Measurements from ENCODE around the gene MERTK.
"Not testable (repeated sequence)": the region's sequence is repeated elsewhere in the genome, so short reads cannot be mapped to it uniquely, and the experiment has no call there.

MERTK gene

GRCh38 chr2:111911295-111911977, 13.0 kb downstream of the MERTK start:
- not testable (repeated sequence) for H3K9me3 ChIP-seq (ENCODE audit: control insufficient read depth, insufficient read depth, low read length); H3K4me1 ChIP-seq (ENCODE audit: control insufficient read depth, insufficient read depth, low read length); H3K4me3 ChIP-seq (ENCODE audit: low read depth, low read length); H3K9ac ChIP-seq (ENCODE audit: low read depth, low read length); H3K36me3 ChIP-seq (ENCODE audit: control insufficient read depth, insufficient read depth, low read length); H3K27me3 ChIP-seq (ENCODE audit: control insufficient read depth, insufficient read depth, low read length)

- H3K9ac ChIP-seq (ENCODE audit: low read depth, low read length) = no peak overlapping the region
- H3K36me3 ChIP-seq (ENCODE audit: control insufficient read depth, insufficient read depth, low read length) = no peaks in the 10 kb centered on the region
- no peaks in the 10 kb centered on the region for H3K9me3 ChIP-seq (ENCODE audit: control insufficient read depth, insufficient read depth, low read length)
- H3K4me1 ChIP-seq (ENCODE audit: control insufficient read depth, insufficient read depth, low read length) = no peaks in the 10 kb centered on the region
- no peak overlapping the region for H3K4me3 ChIP-seq (ENCODE audit: low read depth, low read length)
- H3K27me3 ChIP-seq (ENCODE audit: control insufficient read depth, insufficient read depth, low read length) = no peaks in the 10 kb centered on the region
Measured at GRCh38 chr2:111912547-111912946, 14.1 kb downstream of the MERTK start.

GRCh38 chr2:111917106-111917505, 18.7 kb downstream of the MERTK start:
- Histone ChIP-seq H3K9me3 (ENCODE audit: control insufficient read depth, insufficient read depth, low read length) (no peaks in the 10 kb centered on the region), H3K36me3 (ENCODE audit: control insufficient read depth, insufficient read depth, low read length) (no peaks in the 10 kb centered on the region), H3K4me3 (ENCODE audit: low read depth, low read length) (no peak overlapping the region), H3K9ac (ENCODE audit: low read depth, low read length) (no peak overlapping the region), H3K4me1 (ENCODE audit: control insufficient read depth, insufficient read depth, low read length) (no peaks in the 10 kb centered on the region), H3K27me3 (ENCODE audit: control insufficient read depth, insufficient read depth, low read length) (no peaks in the 10 kb centered on the region)

- no peak overlapping the region for H3K9ac ChIP-seq (ENCODE audit: low read depth, low read length)
- H3K4me1 ChIP-seq (ENCODE audit: control insufficient read depth, insufficient read depth, low read length) = no peaks in the 10 kb centered on the region
- no peaks in the 10 kb centered on the region for H3K27me3 ChIP-seq (ENCODE audit: control insufficient read depth, insufficient read depth, low read length)
- no peak overlapping the region for H3K4me3 ChIP-seq (ENCODE audit: low read depth, low read length)
- no peaks in the 10 kb centered on the region for H3K9me3 ChIP-seq (ENCODE audit: control insufficient read depth, insufficient read depth, low read length)
- no peaks in the 10 kb centered on the region for H3K36me3 ChIP-seq (ENCODE audit: control insufficient read depth, insufficient read depth, low read length)
Measured at GRCh38 chr2:111918383-111918806, 20.0 kb downstream of the MERTK start.

- Histone ChIP-seq H3K9me3 (ENCODE audit: control insufficient read depth, insufficient read depth, low read length) (no peaks in the 10 kb centered on the region), H3K27me3 (ENCODE audit: control insufficient read depth, insufficient read depth, low read length) (no peaks in the 10 kb centered on the region), H3K9ac (ENCODE audit: low read depth, low read length) (no peak overlapping the region), H3K4me1 (ENCODE audit: control insufficient read depth, insufficient read depth, low read length) (no peaks in the 10 kb centered on the region), H3K4me3 (ENCODE audit: low read depth, low read length) (no peak overlapping the region), H3K36me3 (ENCODE audit: control insufficient read depth, insufficient read depth, low read length) (no peaks in the 10 kb centered on the region)
Measured at GRCh38 chr2:111919365-111919764, 21.0 kb downstream of the MERTK start.

GRCh38 chr2:111919794-111920608, 21.6 kb downstream of the MERTK start:
- no peak overlapping the region for H3K4me3 ChIP-seq (ENCODE audit: low read depth, low read length)
- H3K9ac ChIP-seq (ENCODE audit: low read depth, low read length) = no peak overlapping the region
- no peaks in the 10 kb centered on the region for H3K27me3 ChIP-seq (ENCODE audit: control insufficient read depth, insufficient read depth, low read length)
- H3K9me3 ChIP-seq (ENCODE audit: control insufficient read depth, insufficient read depth, low read length) = no peaks in the 10 kb centered on the region
- H3K4me1 ChIP-seq (ENCODE audit: control insufficient read depth, insufficient read depth, low read length) = no peaks in the 10 kb centered on the region
- no peaks in the 10 kb centered on the region for H3K36me3 ChIP-seq (ENCODE audit: control insufficient read depth, insufficient read depth, low read length)

- Histone ChIP-seq H3K36me3 (ENCODE audit: control insufficient read depth, insufficient read depth, low read length) (no peaks in the 10 kb centered on the region), H3K27me3 (ENCODE audit: control insufficient read depth, insufficient read depth, low read length) (no peaks in the 10 kb centered on the region), H3K9ac (ENCODE audit: low read depth, low read length) (no peak overlapping the region), H3K9me3 (ENCODE audit: control insufficient read depth, insufficient read depth, low read length) (no peaks in the 10 kb centered on the region), H3K4me3 (ENCODE audit: low read depth, low read length) (no peak overlapping the region), H3K4me1 (ENCODE audit: control insufficient read depth, insufficient read depth, low read length) (no peaks in the 10 kb centered on the region)
Measured at GRCh38 chr2:111923276-111923804, 24.9 kb downstream of the MERTK start.

- Histone ChIP-seq H3K9ac (ENCODE audit: low read depth, low read length) (no peak overlapping the region), H3K36me3 (ENCODE audit: control insufficient read depth, insufficient read depth, low read length) (no peaks in the 10 kb centered on the region), H3K4me1 (ENCODE audit: control insufficient read depth, insufficient read depth, low read length) (no peaks in the 10 kb centered on the region), H3K27me3 (ENCODE audit: control insufficient read depth, insufficient read depth, low read length) (no peaks in the 10 kb centered on the region), H3K9me3 (ENCODE audit: control insufficient read depth, insufficient read depth, low read length) (no peaks in the 10 kb centered on the region), H3K4me3 (ENCODE audit: low read depth, low read length) (no peak overlapping the region)
Measured at GRCh38 chr2:111924617-111925107, 26.3 kb downstream of the MERTK start.

- Histone ChIP-seq H3K4me1 (ENCODE audit: control insufficient read depth, insufficient read depth, low read length) (no peaks in the 10 kb centered on the region), H3K9ac (ENCODE audit: low read depth, low read length) (no peak overlapping the region), H3K36me3 (ENCODE audit: control insufficient read depth, insufficient read depth, low read length) (no peaks in the 10 kb centered on the region), H3K4me3 (ENCODE audit: low read depth, low read length) (no peak overlapping the region), H3K27me3 (ENCODE audit: control insufficient read depth, insufficient read depth, low read length) (no peaks in the 10 kb centered on the region), H3K9me3 (ENCODE audit: control insufficient read depth, insufficient read depth, low read length) (no peaks in the 10 kb centered on the region)
Measured at GRCh38 chr2:111927723-111928122, 29.3 kb downstream of the MERTK start.

GRCh38 chr2:111930409-111930808, 32.0 kb downstream of the MERTK start:
- Histone ChIP-seq H3K36me3 (ENCODE audit: control insufficient read depth, insufficient read depth, low read length) (no peaks in the 10 kb centered on the region), H3K4me1 (ENCODE audit: control insufficient read depth, insufficient read depth, low read length) (no peaks in the 10 kb centered on the region), H3K4me3 (ENCODE audit: low read depth, low read length) (no peak overlapping the region), H3K27me3 (ENCODE audit: control insufficient read depth, insufficient read depth, low read length) (no peaks in the 10 kb centered on the region), H3K9me3 (ENCODE audit: control insufficient read depth, insufficient read depth, low read length) (no peaks in the 10 kb centered on the region), H3K9ac (ENCODE audit: low read depth, low read length) (no peak overlapping the region)

GRCh38 chr2:111930875-111931274, 32.5 kb downstream of the MERTK start:
- no peak overlapping the region for H3K9ac ChIP-seq (ENCODE audit: low read depth, low read length)
- no peaks in the 10 kb centered on the region for H3K4me1 ChIP-seq (ENCODE audit: control insufficient read depth, insufficient read depth, low read length)
- H3K27me3 ChIP-seq (ENCODE audit: control insufficient read depth, insufficient read depth, low read length) = no peaks in the 10 kb centered on the region
- H3K4me3 ChIP-seq (ENCODE audit: low read depth, low read length) = no peak overlapping the region
- no peaks in the 10 kb centered on the region for H3K36me3 ChIP-seq (ENCODE audit: control insufficient read depth, insufficient read depth, low read length)
- no peaks in the 10 kb centered on the region for H3K9me3 ChIP-seq (ENCODE audit: control insufficient read depth, insufficient read depth, low read length)

- Histone ChIP-seq H3K27me3 (ENCODE audit: control insufficient read depth, insufficient read depth, low read length) (no peaks in the 10 kb centered on the region), H3K4me3 (ENCODE audit: low read depth, low read length) (no peak overlapping the region), H3K9me3 (ENCODE audit: control insufficient read depth, insufficient read depth, low read length) (no peaks in the 10 kb centered on the region), H3K4me1 (ENCODE audit: control insufficient read depth, insufficient read depth, low read length) (no peaks in the 10 kb centered on the region), H3K36me3 (ENCODE audit: control insufficient read depth, insufficient read depth, low read length) (no peaks in the 10 kb centered on the region), H3K9ac (ENCODE audit: low read depth, low read length) (no peak overlapping the region)
Measured at GRCh38 chr2:111932841-111933291, 34.5 kb downstream of the MERTK start.

Data from iPS-15b (cell line).